ENCODE measurements around the gene DCAF17.
"Not testable (repeated sequence)": the region's sequence is repeated elsewhere in the genome, so short reads cannot be mapped to it uniquely, and the experiment has no call there.

DCAF17 gene

GRCh38 chr2:171411791-171412483 lies 22.1 kb upstream of the DCAF17 start:
- DNase-seq = no peak

- no peak for DNase-seq
Observed at GRCh38 chr2:171412571-171413175, 21.4 kb upstream of the DCAF17 start.

- DNase-seq = not testable (repeated sequence)
Observed at GRCh38 chr2:171414645-171415044, 19.4 kb upstream of the DCAF17 start.

DNA sequence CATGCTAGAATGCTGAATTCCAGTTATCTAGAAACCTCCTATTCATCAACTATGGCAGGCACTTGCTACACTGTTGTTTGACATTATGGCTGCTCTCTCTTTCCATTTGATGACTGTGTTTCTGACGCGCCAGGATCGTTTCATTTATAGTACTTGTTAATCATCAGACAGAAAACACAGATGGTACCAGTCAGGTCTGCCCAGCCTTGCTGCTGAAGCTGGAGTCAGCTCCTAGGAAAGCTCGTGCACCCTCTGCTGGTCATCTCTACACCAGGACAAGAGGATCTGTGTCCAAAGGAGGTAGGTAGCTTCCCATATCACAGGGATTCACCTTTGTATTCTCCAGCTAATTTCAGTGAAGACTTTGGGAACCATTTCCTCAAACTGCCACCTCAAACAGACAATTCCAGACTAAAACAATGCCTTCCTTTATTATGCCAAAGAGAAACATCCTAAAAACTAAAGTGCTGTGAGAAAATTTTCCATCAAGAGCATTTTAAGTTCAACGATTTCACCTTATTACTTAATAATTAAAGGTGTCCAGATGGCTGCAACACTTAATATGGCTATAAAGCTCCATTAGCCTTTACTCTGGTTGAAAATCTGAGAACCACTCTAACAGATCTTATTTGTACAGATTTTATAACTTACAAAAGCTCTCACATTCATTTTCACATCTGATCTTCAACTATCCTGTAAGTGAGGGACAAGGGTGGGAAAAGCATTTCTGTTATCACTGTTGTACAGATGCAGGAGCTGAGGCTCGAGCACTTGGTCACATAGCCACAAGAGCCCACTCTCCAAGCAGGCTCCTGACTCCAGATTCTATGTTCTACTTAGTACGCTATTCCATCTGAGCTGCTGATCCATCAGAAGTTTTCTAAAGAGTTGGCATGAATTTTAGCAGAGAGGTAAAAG lies 17.8 kb upstream of the DCAF17 start:
- DNase-seq = peak; percentile 86

DNA sequence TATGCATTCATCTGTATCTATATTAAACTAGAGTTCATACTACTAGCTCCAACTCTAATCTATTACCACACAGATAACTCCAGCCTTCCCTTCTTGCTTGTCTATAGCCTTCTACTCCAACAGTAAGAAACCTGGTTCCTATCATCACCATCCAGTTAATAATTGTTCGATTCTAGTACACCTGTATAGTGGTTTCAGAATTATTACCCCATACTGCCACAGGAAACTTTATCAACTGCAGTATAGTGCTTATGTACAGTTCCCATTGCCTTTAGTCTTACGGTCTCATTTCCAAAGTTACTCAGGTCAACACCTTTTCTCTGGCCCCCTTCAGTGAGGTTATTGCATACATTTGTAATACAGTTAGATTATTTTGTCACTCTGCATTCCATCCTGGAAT lies 14.7 kb upstream of the DCAF17 start:
- DNase-seq = no peak

GRCh38 chr2:171420728-171421563 lies 13.1 kb upstream of the DCAF17 start:
- no peak for DNase-seq

- DNase-seq = not testable (repeated sequence)
Observed at GRCh38 chr2:171422710-171423495, 11.1 kb upstream of the DCAF17 start.

DNA sequence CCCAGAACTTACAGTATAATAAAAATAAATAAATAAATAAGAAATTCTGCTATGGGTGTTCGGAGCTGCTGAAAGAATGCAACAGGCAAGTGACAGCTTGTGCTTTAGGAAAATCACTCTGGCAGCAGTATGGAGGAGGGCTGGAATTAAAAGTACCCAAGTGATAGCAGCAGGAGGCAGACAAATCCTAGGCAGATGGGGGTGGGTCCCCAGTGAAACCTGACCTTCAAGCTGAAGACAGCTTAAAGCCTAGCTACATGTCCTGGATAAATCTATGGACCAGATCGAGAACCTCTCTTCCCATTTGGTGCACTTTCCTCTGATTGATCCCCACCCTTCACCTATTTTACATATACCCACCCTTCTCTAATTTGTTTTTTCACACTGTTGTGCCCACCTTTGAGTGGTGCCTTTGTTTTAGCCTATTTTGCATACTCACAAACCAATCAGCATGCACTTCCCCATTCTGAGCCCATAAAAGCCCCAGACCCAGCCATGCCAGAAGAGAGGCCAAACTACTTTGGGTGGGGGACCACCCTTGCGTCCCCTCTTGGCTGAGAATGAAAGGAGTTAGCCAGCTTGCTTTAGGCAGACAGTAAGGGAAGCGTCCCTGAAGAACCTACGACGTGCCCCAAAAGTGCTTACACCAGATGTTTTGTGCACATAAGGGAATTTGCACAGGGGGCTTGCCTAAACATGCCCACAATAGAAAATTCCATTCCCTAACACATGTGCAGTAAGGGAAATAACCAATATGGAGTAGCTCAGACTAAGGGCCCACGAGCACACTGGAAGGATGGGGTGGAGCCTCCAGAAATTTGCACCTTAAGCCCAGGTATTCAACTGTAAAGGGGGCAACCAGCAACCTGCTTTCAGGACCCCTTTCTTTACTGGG lies 3.3 kb upstream of the DCAF17 start:
- DNase-seq = no peak

GRCh38 chr2:171431677-171432167 lies 2.3 kb upstream of the DCAF17 start:
- no peak for DNase-seq

DNA sequence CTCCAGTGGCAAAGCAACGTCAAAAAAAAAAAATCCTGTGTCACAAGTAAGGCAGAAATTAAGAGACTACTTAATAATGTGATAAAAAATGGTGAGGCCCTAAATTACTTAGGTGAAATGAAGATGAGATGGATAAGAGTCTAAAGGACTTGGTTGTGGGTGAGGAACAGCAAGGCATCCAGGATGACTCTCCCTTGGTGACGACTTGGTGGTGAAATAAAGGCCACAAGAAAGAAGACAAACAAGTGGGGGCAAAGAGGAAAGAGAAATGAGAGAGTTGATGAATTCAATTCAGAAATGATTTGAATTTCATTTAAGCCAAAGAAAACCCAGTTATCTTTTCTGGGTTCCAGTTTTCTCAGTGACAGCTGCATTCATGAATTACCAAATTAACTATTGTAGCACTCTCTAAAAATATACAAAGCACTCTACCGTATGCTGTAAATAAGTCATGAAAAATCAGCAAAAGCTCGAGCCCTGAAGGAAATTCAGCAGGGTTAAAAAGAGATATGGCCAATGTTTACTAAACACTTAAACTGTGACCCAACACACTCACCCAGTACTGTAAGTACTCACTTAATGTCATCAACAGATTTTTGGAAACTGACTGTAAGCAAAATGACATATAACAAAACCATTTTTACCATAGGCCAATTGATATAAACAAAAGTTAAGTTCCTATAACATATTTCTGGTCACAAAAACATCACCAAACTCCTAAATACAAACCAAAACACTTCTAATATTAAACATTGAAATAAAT lies 1.6 kb upstream of the DCAF17 start:
- DNase-seq = no peak

DNA sequence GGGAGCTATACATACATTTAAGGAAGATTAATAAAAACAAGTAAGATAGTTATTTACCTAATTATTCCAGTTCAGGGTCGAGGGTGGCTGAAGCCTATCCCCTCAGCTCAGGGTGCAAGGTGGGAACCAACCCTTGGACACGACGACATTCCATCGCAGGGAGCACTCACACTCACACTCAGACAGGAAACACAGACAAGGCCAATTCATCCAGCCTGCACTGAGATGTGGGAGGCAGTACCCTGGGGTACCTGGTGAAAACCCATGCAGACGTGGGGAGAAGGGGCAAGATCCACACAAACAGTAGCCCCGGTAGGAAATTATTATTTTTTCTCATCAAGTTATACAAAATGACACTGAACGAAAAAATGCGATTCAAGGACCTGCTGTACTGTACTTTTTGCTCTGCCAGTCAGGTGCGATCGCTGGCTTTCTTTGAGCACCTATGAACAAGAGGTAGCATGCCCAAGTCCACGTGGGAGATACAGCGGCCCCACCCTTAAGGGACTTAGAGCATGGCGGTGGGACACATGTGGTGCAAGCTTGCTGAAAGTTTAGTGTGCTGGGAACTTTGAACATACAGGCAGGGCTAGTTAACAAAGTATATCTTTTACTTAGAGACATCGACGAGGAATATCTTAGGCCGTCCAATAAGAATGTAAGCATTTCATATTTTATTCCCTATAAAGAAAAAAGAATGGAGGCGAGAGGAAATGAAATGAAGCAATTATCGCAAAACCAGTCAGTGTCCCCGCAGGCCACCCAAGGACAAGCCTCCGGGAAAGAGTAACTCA lies 860 bp upstream of the DCAF17 start:
- peak; percentile 59 for DNase-seq

- DNase-seq = no peak
Observed at GRCh38 chr2:171433763-171434012, 338 bp upstream of the DCAF17 start, which contains the start of gene METTL8. TSS of gene METTL8 (minus strand) at chr2:171433990. CDS start at chr2:171392185, 41,805 bp downstream.

- no peak for DNase-seq
Observed at GRCh38 chr2:171436307-171436706, 2.3 kb downstream of the DCAF17 start.

DNA sequence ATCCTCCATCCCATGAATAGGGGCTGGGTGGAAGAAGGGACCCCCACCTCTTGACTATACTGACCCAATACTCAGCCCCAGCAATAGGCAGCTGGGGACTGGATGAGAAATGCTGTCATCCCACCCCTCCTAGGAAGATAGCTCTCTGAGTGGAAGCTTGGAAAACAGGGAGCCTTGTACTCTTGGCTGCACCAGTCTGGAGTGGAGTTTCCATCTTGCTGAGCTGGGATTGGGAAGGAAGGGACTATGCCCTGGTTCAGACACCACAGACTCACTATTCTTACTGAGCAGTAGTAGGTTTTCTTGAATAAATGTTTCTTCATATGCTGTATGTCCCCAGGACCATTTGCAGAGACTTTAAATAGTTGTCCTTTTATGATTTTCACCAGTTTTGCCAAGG lies 7.4 kb downstream of the DCAF17 start:
- DNase-seq = no peak

DNA sequence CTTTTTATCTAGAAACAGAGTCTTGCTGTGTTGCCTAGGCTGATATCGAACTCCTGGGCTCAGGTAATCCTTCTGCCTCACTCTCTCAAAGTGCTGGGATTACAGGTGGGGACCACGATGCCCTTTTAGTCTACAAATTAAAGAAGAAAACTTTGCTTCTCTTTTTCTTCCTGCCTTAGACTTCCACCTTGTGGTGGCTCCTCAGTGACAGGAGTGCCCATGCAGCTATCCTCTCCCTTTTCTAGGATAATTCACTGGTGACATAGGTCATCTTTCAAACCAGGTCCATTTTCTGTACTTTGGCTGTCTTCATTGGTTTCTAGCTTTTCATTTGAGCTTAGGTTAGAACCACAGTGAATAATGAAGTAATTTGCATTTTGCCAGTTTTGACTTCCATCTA lies 13.6 kb downstream of the DCAF17 start:
- DNase-seq = no peak

- no peak for DNase-seq
Observed at GRCh38 chr2:171451074-171451473, 17.0 kb downstream of the DCAF17 start.

- no peak for DNase-seq
Observed at GRCh38 chr2:171452773-171453172, 18.7 kb downstream of the DCAF17 start.

GRCh38 chr2:171459498-171459897 lies 25.5 kb downstream of the DCAF17 start:
- no peak for DNase-seq

DNA sequence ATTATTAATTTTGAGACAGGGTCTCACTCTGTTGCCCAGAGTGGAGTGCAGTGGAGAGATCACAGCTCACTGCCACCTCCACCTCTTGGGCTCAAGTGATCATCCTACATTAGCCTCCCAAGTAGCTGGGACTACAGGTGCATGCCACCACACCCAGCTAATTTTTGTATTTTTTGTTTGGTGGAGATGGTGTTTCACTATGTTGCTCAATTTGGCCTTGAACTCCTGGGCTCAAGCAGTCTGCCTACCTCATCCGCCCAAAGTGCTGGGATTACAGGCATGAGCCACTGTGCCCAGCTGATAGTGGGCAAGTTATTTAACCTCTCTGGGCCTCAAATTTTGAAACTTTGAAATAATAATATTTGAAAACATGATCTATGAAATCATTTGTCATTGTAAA lies 26.5 kb downstream of the DCAF17 start:
- DNase-seq = no peak
